HEK293T (cell line): Measurements from ENCODE around the gene COL5A1.

Experiments
- BHLHE40 ChIP-seq: fragments of 450-650 bp; IDR thresholded peaks from 2 replicates; pipeline ENCODE4 v1.6.1; 2016; ENCODE audit warnings: mild to moderate bottlenecking, moderate library complexity, borderline replicate concordance
- ELF4 ChIP-seq: fragments of 450-650 bp; IDR thresholded peaks from 2 replicates; pipeline ENCODE4 v1.6.1; 2017; ENCODE audit warnings: antibody characterized with exemption
- FOXA1 ChIP-seq: fragments of 450-650 bp; IDR thresholded peaks from 2 replicates; pipeline ENCODE4 v1.6.1; 2016; ENCODE audit warnings: mild to moderate bottlenecking
- FOXK2 ChIP-seq: fragments of 450-650 bp; IDR thresholded peaks from 2 replicates; pipeline ENCODE4 v1.6.1; 2016; ENCODE audit warnings: mild to moderate bottlenecking
- FOXM1 ChIP-seq: fragments of 450-650 bp; IDR thresholded peaks from 2 replicates; pipeline ENCODE4 v1.6.1; 2017; ENCODE audit warnings: mild to moderate bottlenecking, borderline replicate concordance
- L3MBTL2 ChIP-seq: fragments of 450-650 bp; conservative IDR thresholded peaks from 2 replicates; pipeline ENCODE4 v1.6.1; 2016; ENCODE audit warnings: mild to moderate bottlenecking
- LEF1 ChIP-seq: fragments of 450-650 bp; IDR thresholded peaks from 2 replicates; pipeline ENCODE4 v1.6.1; 2017; ENCODE audit warnings: mild to moderate bottlenecking, borderline replicate concordance
- PKNOX1 ChIP-seq: fragments of 450-650 bp; IDR thresholded peaks from 2 replicates; pipeline ENCODE4 v1.6.1; 2016
- SP1 ChIP-seq: fragments of 450-650 bp; IDR thresholded peaks from 2 replicates; pipeline ENCODE4 v1.6.1; 2017
- SUZ12 ChIP-seq: fragments of 450-650 bp; IDR thresholded peaks from 2 replicates; pipeline ENCODE4 v1.6.1; 2016; ENCODE audit warnings: mild to moderate bottlenecking
- TARDBP ChIP-seq: fragments of 450-650 bp; IDR thresholded peaks from 2 replicates; pipeline ENCODE4 v1.6.1; 2016
- ZNF384 ChIP-seq: fragments of 450-650 bp; IDR thresholded peaks from 2 replicates; pipeline ENCODE4 v1.6.1; 2016

DNA sequence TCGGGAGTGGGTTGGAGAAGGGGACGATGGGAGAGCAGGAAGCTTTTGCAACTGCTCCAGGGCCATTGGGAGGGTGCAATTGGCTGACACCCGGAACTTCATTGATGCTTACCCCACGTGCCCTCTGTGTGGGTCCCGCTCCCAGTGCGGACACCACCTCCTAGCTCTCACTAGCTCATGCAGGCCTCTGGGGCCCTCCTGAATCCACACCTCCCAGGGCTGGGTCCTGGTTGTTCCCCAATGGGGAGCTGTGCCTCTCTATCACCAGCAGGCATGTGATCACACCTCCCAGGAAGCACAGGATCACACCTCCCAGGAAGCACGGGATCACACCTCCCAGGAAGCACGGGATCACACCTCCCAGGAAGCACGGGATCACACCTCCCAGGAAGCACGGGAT is 206.9 kb downstream of the COL5A1 start:
- TF ChIP-seq FOXA1 (no peak), BHLHE40 (no peak), FOXK2 (no peak), SUZ12 (no peak), L3MBTL2 (no peak), LEF1 (no peak), ELF4 (no peak), TARDBP (no peak), SP1 (no peak), FOXM1 (no peak), ZNF384 (no peak), PKNOX1 (no peak)
